Natural killer cell treated with Interleukin-12 subunit alpha and Interleukin-12 subunit beta and Interleukin-15 and Interleukin-18, amount 100 ng/mL, for 72 hours (primary cell): Measurements from ENCODE around the gene KLF7. TPM values are rescaled to one million over a fixed set of nuclear protein-coding genes. Genes with fewer than 3 reads are reported as not detected.

Source experiments
- ATAC-seq, 2 donors: fragments of 150-1000 bp; cut with Tn5 transposase in 1 of 2; sonication (Bioruptor Pico), chemical (Tn5 transposase) in 1 of 2; 2 replicates each; pipeline ENCODE4 v1.10.0; 2021
- DNase-seq: peaks from one replicate; pipeline ENCODE4 v3.0.0; 2022; ENCODE audit warnings: low spot score
- H3K27ac Mint-ChIP-seq, 2 donors: 1 replicate in 1 of 2; 2 replicates in 1 of 2; pipeline ENCODE4 v1.8.0; 2022; ENCODE audit warnings: mixed read lengths in 2 of 2, mild to moderate bottlenecking in 1 of 2, moderate library complexity in 1 of 2
- H3K27me3 Mint-ChIP-seq, 2 donors: 1 replicate in 1 of 2; 2 replicates in 1 of 2; pipeline ENCODE4 v1.8.0; 2022; ENCODE audit warnings: mixed read lengths in 2 of 2
- H3K36me3 Mint-ChIP-seq: one replicate; pipeline ENCODE4 v1.8.0; 2022; ENCODE audit warnings: mixed read lengths
- H3K4me1 Mint-ChIP-seq, 2 donors: 1 replicate in 1 of 2; 2 replicates in 1 of 2; pipeline ENCODE4 v1.8.0; 2022; ENCODE audit warnings: low read depth in 2 of 2, mixed read lengths in 2 of 2, mild to moderate bottlenecking in 1 of 2
- H3K4me3 Mint-ChIP-seq: one replicate; pipeline ENCODE4 v1.8.0; 2022; ENCODE audit warnings: mixed read lengths
- H3K9me3 Mint-ChIP-seq: 2 replicates; pipeline ENCODE4 v1.8.0; 2022; ENCODE audit warnings: mixed read lengths
- total RNA-seq, 2 donors: library from RNA; stranded (reverse); gene quantifications; one replicate each; pipeline ENCODE4 v1.2.3, GENCODE V29; 2022

Gene KLF7
- total RNA-seq, 2 donors from 2014 or later: 13.3 to 49.1 TPM

GRCh38 chr2:207151048-207151447, 14.7 kb downstream of the KLF7 start:
- Mint-ChIP-seq H3K4me3 (no peak overlapping the region), H3K4me1 (peaks cover 47 to 51% of the 10 kb centered on the region in 2 donors), H3K9me3 (no peaks in the 10 kb centered on the region), H3K27me3 (no peaks in the 10 kb centered on the region), H3K36me3 (no peaks in the 10 kb centered on the region), H3K27ac (no peak overlapping the region)
- no peak for DNase-seq
- ATAC-seq: no peak

- DNase-seq (no peak), ATAC-seq (no peak)
- Mint-ChIP-seq H3K9me3 (no peaks in the 10 kb centered on the region), H3K4me1 (peaks cover 40 to 44% of the 10 kb centered on the region in 2 donors), H3K4me3 (peak overlapping the region; percentile 8), H3K36me3 (no peaks in the 10 kb centered on the region), H3K27me3 (no peaks in the 10 kb centered on the region), H3K27ac (peak overlapping the region in 1 of 2 donors; percentile 56)
Measured at GRCh38 chr2:207150284-207150683, 15.5 kb downstream of the KLF7 start.

- Mint-ChIP-seq H3K4me3 (no peak overlapping the region), H3K27me3 (no peaks in the 10 kb centered on the region), H3K9me3 (no peaks in the 10 kb centered on the region), H3K4me1 (peaks cover 36 to 40% of the 10 kb centered on the region in 2 donors), H3K36me3 (no peaks in the 10 kb centered on the region), H3K27ac (peak overlapping the region in 1 of 2 donors; percentile 56)
- DNase-seq (no peak), ATAC-seq (peak; percentile 11 to 31)
Measured at GRCh38 chr2:207149249-207150213, 16.2 kb downstream of the KLF7 start.

GRCh38 chr2:207148020-207148419, 17.7 kb downstream of the KLF7 start:
- Mint-ChIP-seq H3K36me3 (no peaks in the 10 kb centered on the region), H3K27ac (no peak overlapping the region)

GRCh38 chr2:207144173-207144785, 21.5 kb downstream of the KLF7 start:
- Mint-ChIP-seq H3K9me3 (no peaks in the 10 kb centered on the region), H3K27me3 (no peaks in the 10 kb centered on the region), H3K4me3 (peak overlapping the region; percentile 74), H3K4me1 (peaks cover 45 to 47% of the 10 kb centered on the region in 2 donors), H3K27ac (peak overlapping the region; percentile 79 to 95), H3K36me3 (no peaks in the 10 kb centered on the region)
- DNase-seq (no peak), ATAC-seq (no peak)

More at GRCh38 chr2:207148020-207148419, 17.7 kb downstream of the KLF7 start:
- Mint-ChIP-seq H3K4me1 (peaks cover 44 to 46% of the 10 kb centered on the region in 2 donors), H3K27me3 (no peaks in the 10 kb centered on the region), H3K9me3 (no peaks in the 10 kb centered on the region), H3K4me3 (no peak overlapping the region)
- DNase-seq (no peak), ATAC-seq (no peak)

- peak overlapping the region; percentile 79 to 95 for H3K27ac Mint-ChIP-seq
- H3K4me1 Mint-ChIP-seq: peaks cover 39% of the 10 kb centered on the region in 2 donors
- H3K9me3 Mint-ChIP-seq: no peaks in the 10 kb centered on the region
- no peak for DNase-seq
- ATAC-seq: peak; percentile 66 to 73
- no peaks in the 10 kb centered on the region for H3K27me3 Mint-ChIP-seq
- H3K4me3 Mint-ChIP-seq: peak overlapping the region; percentile 74
- no peaks in the 10 kb centered on the region for H3K36me3 Mint-ChIP-seq
Measured at GRCh38 chr2:207143215-207144172, 22.3 kb downstream of the KLF7 start.

- Mint-ChIP-seq H3K27me3 (no peaks in the 10 kb centered on the region), H3K27ac (peak overlapping the region; percentile 79 to 95), H3K36me3 (no peaks in the 10 kb centered on the region), H3K4me3 (peak overlapping the region; percentile 74), H3K9me3 (no peaks in the 10 kb centered on the region), H3K4me1 (peaks cover 39 to 40% of the 10 kb centered on the region in 2 donors)
- ATAC-seq (peak; percentile 43 to 52), DNase-seq (no peak)
Measured at GRCh38 chr2:207142461-207142860, 23.3 kb downstream of the KLF7 start.

- Mint-ChIP-seq H3K4me3 (no peak overlapping the region), H3K27ac (peak overlapping the region; percentile 79 to 95), H3K9me3 (no peaks in the 10 kb centered on the region), H3K27me3 (no peaks in the 10 kb centered on the region), H3K36me3 (peaks cover 3% of the 10 kb centered on the region), H3K4me1 (peaks cover 42 to 45% of the 10 kb centered on the region in 2 donors)
- no peak for DNase-seq
- ATAC-seq: no peak
Measured at GRCh38 chr2:207141386-207141785, 24.4 kb downstream of the KLF7 start.

GRCh38 chr2:207140265-207140664, 25.5 kb downstream of the KLF7 start:
- peaks cover 7% of the 10 kb centered on the region for H3K36me3 Mint-ChIP-seq

GRCh38 chr2:207139552-207139951, 26.2 kb downstream of the KLF7 start:
- Mint-ChIP-seq H3K9me3 (no peaks in the 10 kb centered on the region), H3K36me3 (peaks cover 7% of the 10 kb centered on the region), H3K4me3 (no peak overlapping the region), H3K27me3 (peaks cover 0 to 2% of the 10 kb centered on the region in 2 donors), H3K4me1 (peaks cover 48 to 55% of the 10 kb centered on the region in 2 donors), H3K27ac (no peak overlapping the region)
- no peak for ATAC-seq
- DNase-seq: no peak

More at GRCh38 chr2:207140265-207140664, 25.5 kb downstream of the KLF7 start:
- Mint-ChIP-seq H3K9me3 (no peaks in the 10 kb centered on the region), H3K4me3 (no peak overlapping the region), H3K27ac (no peak overlapping the region), H3K4me1 (peaks cover 48 to 54% of the 10 kb centered on the region in 2 donors), H3K27me3 (peaks cover 0 to 2% of the 10 kb centered on the region in 2 donors)
- DNase-seq (no peak), ATAC-seq (no peak)

GRCh38 chr2:207138627-207139297, 27.0 kb downstream of the KLF7 start:
- Mint-ChIP-seq H3K9me3 (peaks cover 4% of the 10 kb centered on the region), H3K27ac (no peak overlapping the region), H3K4me3 (no peak overlapping the region), H3K4me1 (peaks cover 45 to 52% of the 10 kb centered on the region in 2 donors), H3K36me3 (peaks cover 7% of the 10 kb centered on the region), H3K27me3 (peaks cover 0 to 2% of the 10 kb centered on the region in 2 donors)
- no peak for ATAC-seq
- no peak for DNase-seq

GRCh38 chr2:207137596-207138337, 28.0 kb downstream of the KLF7 start:
- DNase-seq (no peak), ATAC-seq (no peak)
- peaks cover 7% of the 10 kb centered on the region for H3K36me3 Mint-ChIP-seq
- H3K4me1 Mint-ChIP-seq: peaks cover 35 to 43% of the 10 kb centered on the region in 2 donors
- H3K27ac Mint-ChIP-seq: no peak overlapping the region
- H3K9me3 Mint-ChIP-seq: peaks cover 4% of the 10 kb centered on the region
- peaks cover 0 to 2% of the 10 kb centered on the region in 2 donors for H3K27me3 Mint-ChIP-seq
- no peak overlapping the region for H3K4me3 Mint-ChIP-seq
